ENCODE data around the gene TAF4B. TPM values are rescaled to one million over a fixed set of nuclear protein-coding genes. Genes with fewer than 3 reads are reported as not detected.
A peak's percentile ranks its signal among the peaks of the same experiment; 100 is the strongest.

Gene TAF4B
- total and polyA plus RNA-seq, 9 of the 15 experiments (the other 6 are each of a cell fraction or from before 2014, with no cell fraction given) = 4.5 to 25.3 (median 20.5) TPM

GRCh38 chr18:26226229-26227050 is at the start of gene TAF4B (continued):
- TF ChIP-seq ZNF280B (CRISPR knock-in tag; IDR thresholded peaks at IDR 0.05) = no peak
- TF ChIP-seq ZNF121 (CRISPR knock-in tag; conservative IDR thresholded peaks at IDR 0.05) = 0 out of 2 replicates have a peak, but pooled peaks have one; percentile 10
- TF ChIP-seq RBBP5 (IDR thresholded peaks at IDR 0.05; ENCODE audit: borderline replicate concordance, insufficient read depth, low read length, poor library complexity, severe bottlenecking) = peak; percentile 99
- no peak for TF ChIP-seq SMAD3 (CRISPR knock-in tag; conservative IDR thresholded peaks at IDR 0.05)
- no peak; a peak in 1 of 6 replicates for TF ChIP-seq ZBTB11 (CRISPR knock-in tag; IDR thresholded peaks at IDR 0.05)
- no peak; the same call in 1 of the 2 replicates for TF ChIP-seq ZBTB40 (IDR thresholded peaks at IDR 0.05)
- TF ChIP-seq ZBTB40 (CRISPR knock-in tag; IDR thresholded peaks at IDR 0.05) = no peak
- TF ChIP-seq ZNF398 (CRISPR knock-in tag; IDR thresholded peaks at IDR 0.05) = no peak
- TF ChIP-seq MED1 (CRISPR knock-in tag; IDR thresholded peaks at IDR 0.05; ENCODE audit: borderline replicate concordance) = no peak
